Measurements from ENCODE around the gene MLNR. TPM values are rescaled to one million over a fixed set of nuclear protein-coding genes. Genes with fewer than 3 reads are reported as not detected.

Gene MLNR
- total RNA-seq, 2 experiments from 2014 or later = not detected

DNA sequence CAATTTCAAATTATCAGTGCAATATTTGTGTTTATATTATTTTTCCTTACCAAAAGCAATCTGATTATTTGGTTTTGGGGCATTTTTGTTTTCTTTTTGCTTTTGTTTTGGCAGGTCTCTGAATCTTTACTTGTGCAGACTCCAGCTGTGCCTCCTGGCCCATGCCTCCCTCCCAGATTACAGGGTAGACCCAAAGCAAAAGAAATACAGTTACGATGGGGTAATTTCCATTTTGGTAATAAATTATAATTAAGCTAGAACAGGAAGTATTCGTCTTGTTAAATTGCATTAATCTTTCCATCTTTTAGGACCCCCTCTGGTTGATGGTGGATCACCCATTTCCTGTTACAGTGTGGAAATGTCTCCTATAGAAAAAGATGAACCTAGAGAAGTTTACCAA lies 29.2 kb upstream of the MLNR start:
- no peaks in the 10 kb centered on the region for H4K20me1 ChIP-seq (ENCODE audit: insufficient read depth, low read length)
- H3K79me2 ChIP-seq (ENCODE audit: insufficient read depth, low read depth, low read length) = no peaks in the 10 kb centered on the region
- H3K4me2 ChIP-seq (ENCODE audit: low read length) = no peak overlapping the region
- ChIA-PET POLR2A (interaction anchor here (0.6 kb wide), 1 partner anchor 24 kb away, joined by 4 read pairs; no protein-coding TSS in a partner anchor), CTCF (ENCODE audit: unreplicated experiment) (no interaction called here)
- no peaks in the 10 kb centered on the region for H3K9me3 ChIP-seq (ENCODE audit: low read length)
- no TSS peak for BruUV-seq (replicated peaks)
- intact Hi-C loops (cut with micrococcal nuclease; ENCODE audit: unreplicated experiment) = loop anchor here (10.0 kb wide), 1 partner anchor 216 kb away; the partner anchor contains the start of gene FNDC3A
- no peaks in the 10 kb centered on the region for H3K9me2 ChIP-seq (ENCODE audit: insufficient read depth, low read length)
- no peak overlapping the region for H2AFZ ChIP-seq (ENCODE audit: low read length)
- no peak for TF ChIP-seq EZH2phosphoT487 (IDR thresholded peaks at IDR 0.05; ENCODE audit: borderline replicate concordance, low read depth, low read length)
- TF ChIP-seq, protein P1, sequence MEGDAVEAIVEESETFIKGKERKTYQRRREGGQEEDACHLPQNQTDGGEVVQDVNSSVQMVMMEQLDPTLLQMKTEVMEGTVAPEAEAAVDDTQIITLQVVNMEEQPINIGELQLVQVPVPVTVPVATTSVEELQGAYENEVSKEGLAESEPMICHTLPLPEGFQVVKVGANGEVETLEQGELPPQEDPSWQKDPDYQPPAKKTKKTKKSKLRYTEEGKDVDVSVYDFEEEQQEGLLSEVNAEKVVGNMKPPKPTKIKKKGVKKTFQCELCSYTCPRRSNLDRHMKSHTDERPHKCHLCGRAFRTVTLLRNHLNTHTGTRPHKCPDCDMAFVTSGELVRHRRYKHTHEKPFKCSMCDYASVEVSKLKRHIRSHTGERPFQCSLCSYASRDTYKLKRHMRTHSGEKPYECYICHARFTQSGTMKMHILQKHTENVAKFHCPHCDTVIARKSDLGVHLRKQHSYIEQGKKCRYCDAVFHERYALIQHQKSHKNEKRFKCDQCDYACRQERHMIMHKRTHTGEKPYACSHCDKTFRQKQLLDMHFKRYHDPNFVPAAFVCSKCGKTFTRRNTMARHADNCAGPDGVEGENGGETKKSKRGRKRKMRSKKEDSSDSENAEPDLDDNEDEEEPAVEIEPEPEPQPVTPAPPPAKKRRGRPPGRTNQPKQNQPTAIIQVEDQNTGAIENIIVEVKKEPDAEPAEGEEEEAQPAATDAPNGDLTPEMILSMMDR (conservative IDR thresholded peaks at IDR 0.05; ENCODE audit: low read length) = no peak
- H3K27ac ChIP-seq (ENCODE audit: low read depth, low read length, poor library complexity, severe bottlenecking) = no peak overlapping the region
- DNase-seq (ENCODE audit: low spot score) = no peak
- H3K36me3 ChIP-seq (ENCODE audit: insufficient read depth, low read length) = peaks cover 83% of the 10 kb centered on the region
- no peaks in the 10 kb centered on the region for H3K4me1 ChIP-seq (ENCODE audit: insufficient read depth, low read length, poor library complexity, severe bottlenecking)
- H3K4me3 ChIP-seq (ENCODE audit: low read depth, low read length, poor library complexity, severe bottlenecking) = no peak overlapping the region

GRCh38 chr13:49206641-49207040 lies 13.5 kb upstream of the MLNR start:
- Histone ChIP-seq H4K20me1 (ENCODE audit: insufficient read depth, low read length) (no peaks in the 10 kb centered on the region), H3K9me3 (ENCODE audit: low read length) (no peaks in the 10 kb centered on the region), H3K4me1 (ENCODE audit: insufficient read depth, low read length, poor library complexity, severe bottlenecking) (no peaks in the 10 kb centered on the region), H3K9me2 (ENCODE audit: insufficient read depth, low read length) (no peaks in the 10 kb centered on the region), H2AFZ (ENCODE audit: low read length) (no peak overlapping the region), H3K27ac (ENCODE audit: low read depth, low read length, poor library complexity, severe bottlenecking) (no peak overlapping the region), H3K4me3 (ENCODE audit: low read depth, low read length, poor library complexity, severe bottlenecking) (no peak overlapping the region), H3K36me3 (ENCODE audit: insufficient read depth, low read length) (peaks cover 71% of the 10 kb centered on the region), H3K79me2 (ENCODE audit: insufficient read depth, low read depth, low read length) (no peaks in the 10 kb centered on the region), H3K4me2 (ENCODE audit: low read length) (no peak overlapping the region)
- no TSS peak for BruUV-seq (replicated peaks)
- TF ChIP-seq, protein P1 (conservative IDR thresholded peaks at IDR 0.05; ENCODE audit: low read length) = no peak
- no peak for TF ChIP-seq EZH2phosphoT487 (IDR thresholded peaks at IDR 0.05; ENCODE audit: borderline replicate concordance, low read depth, low read length)
- POLR2A ChIA-PET = interaction anchor here (0.8 to 1.3 kb wide), 2 partner anchors 37 to 60 kb away, joined by 3 read pairs; no protein-coding TSS in a partner anchor
- intact Hi-C loops (cut with micrococcal nuclease; ENCODE audit: unreplicated experiment) = no loop called here
- DNase-seq (ENCODE audit: low spot score) = no peak
- CTCF ChIA-PET (ENCODE audit: unreplicated experiment) = no interaction called here

DNA sequence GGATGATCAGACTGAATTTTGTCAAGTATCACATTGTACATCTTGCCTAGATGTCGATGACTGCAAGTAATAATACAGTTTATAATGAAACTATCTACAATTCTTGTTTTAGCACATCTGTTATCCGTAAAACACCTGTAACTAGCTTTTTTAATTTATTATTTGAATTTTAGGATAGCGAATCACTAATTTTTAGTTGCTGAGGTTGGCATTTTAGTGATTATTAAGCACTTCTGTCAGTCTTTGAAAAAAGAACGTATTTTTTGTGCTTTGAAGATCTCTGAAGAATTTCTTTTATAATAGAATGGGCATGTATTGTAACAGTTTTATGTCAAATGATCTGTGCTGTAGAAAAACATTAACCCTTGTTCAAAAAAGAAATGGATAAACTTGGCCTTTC lies 11.5 kb upstream of the MLNR start:
- H3K4me1 ChIP-seq (ENCODE audit: insufficient read depth, low read length, poor library complexity, severe bottlenecking) = no peaks in the 10 kb centered on the region
- CTCF ChIA-PET (ENCODE audit: unreplicated experiment) = no interaction called here
- POLR2A ChIA-PET = interaction anchor here (0.6 to 0.9 kb wide), 3 partner anchors 14 to 134 kb away, joined by 3 to 5 read pairs (median 3); no protein-coding TSS in a partner anchor
- H3K36me3 ChIP-seq (ENCODE audit: insufficient read depth, low read length) = peaks cover 53% of the 10 kb centered on the region
- no peaks in the 10 kb centered on the region for H3K9me3 ChIP-seq (ENCODE audit: low read length)
- no peak overlapping the region for H3K4me3 ChIP-seq (ENCODE audit: low read depth, low read length, poor library complexity, severe bottlenecking)
- H4K20me1 ChIP-seq (ENCODE audit: insufficient read depth, low read length) = no peaks in the 10 kb centered on the region
- no peak overlapping the region for H2AFZ ChIP-seq (ENCODE audit: low read length)
- no peak for DNase-seq (ENCODE audit: low spot score)
- BruUV-seq (replicated peaks) = no TSS peak
- intact Hi-C loops (cut with micrococcal nuclease; ENCODE audit: unreplicated experiment) = no loop called here
- H3K9me2 ChIP-seq (ENCODE audit: insufficient read depth, low read length) = no peaks in the 10 kb centered on the region
- no peaks in the 10 kb centered on the region for H3K79me2 ChIP-seq (ENCODE audit: insufficient read depth, low read depth, low read length)
- no peak overlapping the region for H3K4me2 ChIP-seq (ENCODE audit: low read length)
- no peak overlapping the region for H3K27ac ChIP-seq (ENCODE audit: low read depth, low read length, poor library complexity, severe bottlenecking)
- no peak for TF ChIP-seq EZH2phosphoT487 (IDR thresholded peaks at IDR 0.05; ENCODE audit: borderline replicate concordance, low read depth, low read length)
- TF ChIP-seq, protein P1 (conservative IDR thresholded peaks at IDR 0.05; ENCODE audit: low read length) = no peak

Measured in OCI-LY7 (cell line).